H1 (cell line): ENCODE data around the gene MBNL1. TPM values are rescaled to one million over a fixed set of nuclear protein-coding genes. Genes with fewer than 3 reads are reported as not detected.

ENCODE experiments used
- CTCF ChIA-PET: fragments of 300-600 bp; sonication (Branson Sonifier 250); formaldehyde crosslinking; loops from one replicate; lab custom pipeline; 2021; ENCODE audit not compliant: partially characterized antibody; lab: Charles Lee
- POLR2A ChIA-PET: fragments of 300-600 bp; sonication (Branson Sonifier 250); formaldehyde crosslinking; loops from one replicate; lab custom pipeline; 2021; ENCODE audit warnings: inconsistent platforms; ENCODE audit not compliant: partially characterized antibody; lab: Charles Lee
- DNase-seq, 2 experiments: peaks; one replicate each; pipeline versions ENCODE4 v3.0.0 to v3.0.0-alpha.2; 2010 to 2022; ENCODE audit warnings: low spot score in 2 of 2, low read depth in 1 of 2, mixed read lengths in 1 of 2
- FAIRE-seq: peaks from 2 replicates; lab custom pipeline; 2011; peaks lifted over from hg19 to GRCh38; lab: Jason Lieb, UNC
- H2AFZ ChIP-seq: 2 replicates; pipeline ENCODE4 v1.8.1; 2012; ENCODE audit warnings: low read length, inconsistent platforms
- H2AK5ac ChIP-seq: 2 replicates; pipeline ENCODE4 v1.6.1; 2013; ENCODE audit warnings: low read depth, low read length
- H2BK120ac ChIP-seq: replicated peaks from 2 replicates; pipeline ENCODE3; 2013; ENCODE audit warnings: low read depth, low read length, inconsistent platforms
- H2BK12ac ChIP-seq: 2 replicates; pipeline ENCODE4 v1.6.1; 2013; ENCODE audit warnings: low read depth, low read length
- H2BK15ac ChIP-seq: 2 replicates; pipeline ENCODE4 v1.6.1; 2013; ENCODE audit warnings: low read length
- H2BK20ac ChIP-seq: 2 replicates; pipeline ENCODE4 v1.6.1; 2013; ENCODE audit warnings: low read length
- H2BK5ac ChIP-seq: 2 replicates; pipeline ENCODE4 v1.6.1; 2013; ENCODE audit warnings: low read depth, low read length
- H3K14ac ChIP-seq: 2 replicates; pipeline ENCODE4 v1.6.1; 2013; ENCODE audit warnings: inconsistent platforms; ENCODE audit not compliant: insufficient read length
- H3K18ac ChIP-seq: 2 replicates; pipeline ENCODE4 v1.6.1; 2013; ENCODE audit warnings: low read length; ENCODE audit errors: extremely low read depth
- H3K23ac ChIP-seq: 2 replicates; pipeline ENCODE4 v1.6.1; 2013; ENCODE audit warnings: inconsistent platforms; ENCODE audit not compliant: insufficient read length
- H3K23me2 ChIP-seq: 2 replicates; pipeline ENCODE4 v1.6.1; 2013; ENCODE audit warnings: low read depth, low read length
- H3K27ac ChIP-seq: 2 replicates; pipeline ENCODE4 v1.6.1; 2011; ENCODE audit warnings: low read depth, low read length, inconsistent platforms
- H3K27me3 ChIP-seq, 4 experiments: replicated peaks in 1 of 4; 1 replicate in 1 of 4; 2 replicates in 3 of 4; pipeline versions ENCODE4 v1.6.1 to v1.8.1; 2011 to 2013; ENCODE audit warnings: low read length in 3 of 4, mild to moderate bottlenecking in 3 of 4, inconsistent platforms in 2 of 4, mixed read lengths in 2 of 4, moderate library complexity in 1 of 4; ENCODE audit not compliant: control insufficient read depth in 3 of 4, insufficient read depth in 3 of 4; ENCODE audit errors: extremely low read depth in 1 of 4
- H3K36me3 ChIP-seq, 4 experiments: 2 replicates each; pipeline versions ENCODE4 v1.6.1 to v1.8.1; 2011 to 2013; ENCODE audit warnings: mild to moderate bottlenecking in 4 of 4, low read length in 3 of 4, moderate library complexity in 2 of 4, control low read depth in 1 of 4, inconsistent platforms in 1 of 4; ENCODE audit not compliant: insufficient read depth in 4 of 4, control insufficient read depth in 2 of 4
- H3K4ac ChIP-seq: replicated peaks from 2 replicates; pipeline ENCODE3; 2013; ENCODE audit warnings: low read length, low read depth, mixed read lengths, inconsistent platforms; ENCODE audit not compliant: insufficient read length
- H3K4me1 ChIP-seq, 4 experiments: replicated peaks in 1 of 4; 1 replicate in 1 of 4; 2 replicates in 3 of 4; pipeline versions ENCODE4 v1.6.1 to v1.8.1; 2011 to 2013; ENCODE audit warnings: low read length in 3 of 4, inconsistent platforms in 2 of 4, mixed read lengths in 1 of 4; ENCODE audit not compliant: insufficient read depth in 4 of 4, control insufficient read depth in 3 of 4
- H3K4me2 ChIP-seq, 2 experiments: 2 replicates each; pipeline versions ENCODE4 v1.6.1 to v1.8.1; 2011 to 2013; ENCODE audit warnings: low read depth in 2 of 2, low read length in 2 of 2, control low read depth in 1 of 2, inconsistent platforms in 1 of 2, mild to moderate bottlenecking in 1 of 2; ENCODE audit not compliant: insufficient read depth in 1 of 2
- H3K4me3 ChIP-seq, 4 experiments: fragments of 200-600, 300-600 bp in 1 of 4; sonication (generic), shearing (Covaris generic), sonication (Bioruptor Twin) in 1 of 4; 2 replicates each; pipeline versions ENCODE4 v1.5.1 to v1.8.1; 2011 to 2016; ENCODE audit warnings: low read length in 4 of 4, low read depth in 3 of 4, control low read depth in 2 of 4, inconsistent platforms in 2 of 4, mild to moderate bottlenecking in 2 of 4, mixed read lengths in 1 of 4, moderate library complexity in 1 of 4; ENCODE audit not compliant: insufficient read depth in 2 of 4; ENCODE audit errors: extremely low read depth in 1 of 4
- H3K56ac ChIP-seq: replicated peaks from 2 replicates; pipeline ENCODE3; 2013; ENCODE audit warnings: low read depth, mild to moderate bottlenecking, mixed read lengths, low read length, inconsistent platforms; ENCODE audit not compliant: insufficient read length
- H3K79me1 ChIP-seq: 2 replicates; pipeline ENCODE4 v1.6.1; 2013; ENCODE audit warnings: low read depth, low read length, control low read depth
- H3K79me2 ChIP-seq, 2 experiments: 2 replicates each; pipeline versions ENCODE4 v1.6.1 to v1.8.1; 2012 to 2013; ENCODE audit warnings: low read length in 2 of 2, mild to moderate bottlenecking in 2 of 2, inconsistent platforms in 1 of 2; ENCODE audit not compliant: insufficient read depth in 2 of 2, control insufficient read depth in 1 of 2
- H3K9ac ChIP-seq, 4 experiments: replicated peaks in 1 of 4; 1 replicate in 1 of 4; 2 replicates in 3 of 4; pipeline versions ENCODE4 v1.6.1 to v1.8.1; 2011 to 2013; ENCODE audit warnings: low read depth in 3 of 4, low read length in 3 of 4, control low read depth in 2 of 4, mild to moderate bottlenecking in 2 of 4, moderate library complexity in 2 of 4, inconsistent platforms in 1 of 4; ENCODE audit errors: extremely low read depth in 1 of 4
- H3K9me3 ChIP-seq, 2 experiments: 2 replicates each; pipeline versions ENCODE4 v1.6.1 to v1.8.1; 2012 to 2013; ENCODE audit warnings: mild to moderate bottlenecking in 2 of 2, moderate library complexity in 2 of 2, control low read depth in 1 of 2, inconsistent platforms in 1 of 2, low read depth in 1 of 2, low read length in 1 of 2, mixed read lengths in 1 of 2; ENCODE audit not compliant: insufficient read depth in 2 of 2
- H4K20me1 ChIP-seq, 2 experiments: replicated peaks in 1 of 2; 2 replicates each; pipeline versions ENCODE3 to v1.8.1; 2011 to 2013; ENCODE audit warnings: inconsistent platforms in 2 of 2, low read length in 2 of 2, mild to moderate bottlenecking in 1 of 2; ENCODE audit not compliant: insufficient read depth in 2 of 2, control insufficient read depth in 1 of 2
- H4K5ac ChIP-seq: 2 replicates; pipeline ENCODE4 v1.6.1; 2013; ENCODE audit warnings: low read length, low read depth, mixed read lengths, inconsistent platforms; ENCODE audit not compliant: insufficient read length
- H4K8ac ChIP-seq: 2 replicates; pipeline ENCODE4 v1.8.0; 2013; ENCODE audit warnings: mild to moderate bottlenecking, moderate library complexity, low read length, inconsistent platforms; ENCODE audit not compliant: insufficient read depth; ENCODE audit errors: extremely low read depth
- H4K91ac ChIP-seq: replicated peaks from 2 replicates; pipeline ENCODE3; 2013; ENCODE audit warnings: low read length, mixed read lengths, inconsistent platforms; ENCODE audit not compliant: insufficient read length
- BACH1 ChIP-seq: IDR thresholded peaks from 2 replicates; pipeline ENCODE4 v1.6.1; 2012; ENCODE audit warnings: low read length, improper control_type of control experiment
- CBX5 ChIP-seq: fragments of 300-800, 300-1000 bp; sonication (generic); IDR thresholded peaks from 2 replicates; pipeline ENCODE4 v1.7.1; 2016; ENCODE audit warnings: antibody characterized with exemption, low read length, low read depth
- CHD1 ChIP-seq: IDR thresholded peaks from 2 replicates; pipeline ENCODE4 v1.6.1; 2012; ENCODE audit warnings: low read depth, low read length, improper control_type of control experiment
- CTCF ChIP-seq, 3 experiments: IDR thresholded peaks; 1 replicate in 2 of 3; 2 replicates in 1 of 3; pipeline versions ENCODE4 v1.5.1 to v1.6.1; 2011; ENCODE audit warnings: low read length in 3 of 3, mild to moderate bottlenecking in 3 of 3, inconsistent platforms in 2 of 3, low read depth in 1 of 3, moderate library complexity in 1 of 3; ENCODE audit not compliant: insufficient read depth in 1 of 3; ENCODE audit errors: control extremely low read depth in 1 of 3
- GABPA ChIP-seq: IDR thresholded peaks from 2 replicates; pipeline ENCODE4 v1.6.1; 2011; ENCODE audit warnings: mild to moderate bottlenecking, low read length, moderate library complexity, borderline replicate concordance; ENCODE audit not compliant: insufficient read depth
- KDM5A ChIP-seq: fragments of 200-600 bp; IDR thresholded peaks from 2 replicates; pipeline ENCODE4 v1.7.1; 2012; ENCODE audit warnings: mild to moderate bottlenecking, low read length, inconsistent platforms, mixed read lengths
- RAD21 ChIP-seq, 2 experiments: IDR thresholded peaks in 1 of 2; conservative IDR thresholded peaks in 1 of 2; 2 replicates each; pipeline ENCODE4 v1.6.1; 2011; ENCODE audit warnings: low read depth in 2 of 2, low read length in 2 of 2, improper control_type of control experiment in 1 of 2, inconsistent platforms in 1 of 2, mild to moderate bottlenecking in 1 of 2, moderate library complexity in 1 of 2
- RNF2 ChIP-seq: fragments of 200-900, 300-1000 bp; sonication (generic); IDR thresholded peaks from 2 replicates; pipeline ENCODE4 v1.7.1; 2016; ENCODE audit warnings: borderline replicate concordance, low read depth, mild to moderate bottlenecking, antibody characterized with exemption, low read length; ENCODE audit not compliant: poor library complexity, severe bottlenecking; ENCODE audit errors: missing control alignments
- RXRA ChIP-seq: IDR thresholded peaks from 2 replicates; pipeline ENCODE4 v1.6.1; 2011; ENCODE audit warnings: low read depth, mild to moderate bottlenecking, low read length, moderate library complexity; ENCODE audit not compliant: insufficient read depth
- WGBS, 2 experiments: shearing (Covaris generic) in 1 of 2; methylation state at CpG; one replicate each; pipeline versions ENCODE4 v1.1.6 to v1.1.7; 2013 to 2015; ENCODE audit warnings: low lambda C conversion rate in 2 of 2, mixed read lengths in 2 of 2, inconsistent platforms in 1 of 2, low coverage in 1 of 2, missing lambda C conversion rate in 1 of 2; ENCODE audit not compliant: insufficient replicate concordance in 2 of 2, insufficient coverage in 1 of 2, insufficient read length in 1 of 2; ENCODE audit errors: extremely low coverage in 1 of 2, missing lambda C conversion rate in 1 of 2; 5-methylcytosine and 5-hydroxymethylcytosine counted together
- polyA plus RNA-seq, 7 experiments: library from polyadenylated mRNA; depleted of rRNA in 3 of 7; stranded (reverse) in 5 of 7; unstranded in 2 of 7; fragments of >200 nt in 5 of 7; fragments of 200-250 nt in 2 of 7; gene quantifications; 1 replicate in 5 of 7; 2 replicates in 1 of 7; 4 replicates in 1 of 7; pipeline versions ENCODE4 v1.2.1 to v1.2.3, GENCODE V29; 2011 to 2013; ENCODE audit warnings: missing spikeins in 2 of 7, mixed read lengths in 2 of 7
- total RNA-seq: library from RNA; stranded (reverse); fragmentation: NEBNext Ultra II Directional; extraction: Animal tissue kit (Norgen Biotek cat#: 25700); gene quantifications from 2 replicates; pipeline ENCODE4 v1.2.1, GENCODE V29; 2021
- TF ChIP-seq, protein P1 (sequence below): IDR thresholded peaks from 2 replicates; pipeline ENCODE4 v1.6.1; 2012; ENCODE audit warnings: inconsistent platforms

The MBNL1 gene
- total and polyA plus RNA-seq, 2 of the 8 experiments (the other 6 are each of a cell fraction or from before 2014, with no cell fraction given): 5.0 to 16.4 TPM

GRCh38 chr3:152459118-152459515 lies 190.4 kb downstream of the MBNL1 start:
- H2BK20ac ChIP-seq: no peak overlapping the region
- no peak overlapping the region for H3K18ac ChIP-seq
- no peaks in the 10 kb centered on the region for H3K23me2 ChIP-seq
- no peak overlapping the region for H3K4ac ChIP-seq
- no peak overlapping the region for H2BK5ac ChIP-seq
- no peak overlapping the region for H4K91ac ChIP-seq
- H2AFZ ChIP-seq: no peak overlapping the region
- H3K56ac ChIP-seq: no peak overlapping the region
- POLR2A ChIA-PET: no interaction called here
- no peak overlapping the region for H2BK12ac ChIP-seq
- no peak overlapping the region for H3K9ac ChIP-seq
- H3K14ac ChIP-seq: no peak overlapping the region
- no peak overlapping the region for H2AK5ac ChIP-seq
- H3K9me3 ChIP-seq: no peaks in the 10 kb centered on the region
- no peak overlapping the region for H3K23ac ChIP-seq
- H2BK15ac ChIP-seq: no peak overlapping the region
- no peak overlapping the region for H3K4me2 ChIP-seq
- CTCF ChIA-PET: interaction anchor here (0.7 to 2.1 kb wide), 4 partner anchors 11 to 387 kb away, joined by 3 to 5 read pairs (median 3); no protein-coding TSS in a partner anchor
- no peak overlapping the region for H3K4me3 ChIP-seq
- 89% methylated on average over 2 of the region's 2 CpGs; no CpG with 5 or more reads in 1 of the 2 experiments for WGBS, 2 experiments
- H3K79me1 ChIP-seq: no peaks in the 10 kb centered on the region
- no peak overlapping the region for H4K5ac ChIP-seq
- DNase-seq (no peak), FAIRE-seq (no peak)
- H3K27me3 ChIP-seq: no peaks in the 10 kb centered on the region
- H3K79me2 ChIP-seq: no peaks in the 10 kb centered on the region
- H3K36me3 ChIP-seq: peaks cover 0 to 9% (median 4%) of the 10 kb centered on the region in 4 experiments; a peak in 3 of 8 replicates
- H2BK120ac ChIP-seq: no peak overlapping the region
- H4K8ac ChIP-seq: no peak overlapping the region; the same call in 1 of the 2 replicates
- 0 out of 7 replicates have a peak, but pooled peaks cover 0 to 2% (median 0%) of the 10 kb centered on the region in 4 experiments for H3K4me1 ChIP-seq
- H4K20me1 ChIP-seq: no peaks in the 10 kb centered on the region
- TF ChIP-seq CTCF (IDR thresholded peaks at IDR 0.05; ENCODE audit: control extremely low read depth in 1 of 3, insufficient read depth in 1 of 3, low read depth in 1 of 3, low read length in 3 of 3) (no peak), CBX5 (no peak), GABPA (no peak), RXRA (no peak), RAD21 (IDR thresholded peaks at IDR 0.05 in 1 of 2, conservative IDR thresholded peaks at IDR 0.05 in 1 of 2; ENCODE audit: low read depth in 2 of 2, low read length in 2 of 2) (no peak), RNF2 (no peak), CHD1 (no peak), BACH1 (no peak), KDM5A (no peak)
- TF ChIP-seq, protein P1, sequence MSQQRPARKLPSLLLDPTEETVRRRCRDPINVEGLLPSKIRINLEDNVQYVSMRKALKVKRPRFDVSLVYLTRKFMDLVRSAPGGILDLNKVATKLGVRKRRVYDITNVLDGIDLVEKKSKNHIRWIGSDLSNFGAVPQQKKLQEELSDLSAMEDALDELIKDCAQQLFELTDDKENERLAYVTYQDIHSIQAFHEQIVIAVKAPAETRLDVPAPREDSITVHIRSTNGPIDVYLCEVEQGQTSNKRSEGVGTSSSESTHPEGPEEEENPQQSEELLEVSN: no peak
- no peak overlapping the region for H3K27ac ChIP-seq
